Thyroid gland (tissue), 4 donors: ENCODE results near the gene POLR3GL.

Experiments used
- POLR2A ChIP-seq, 2 donors: fragments of 450-650 bp; IDR thresholded peaks; one replicate each; pipeline ENCODE4 v1.6.1; 2017; ENCODE audit warnings: antibody characterized with exemption in 2 of 2, mild to moderate bottlenecking in 2 of 2, moderate library complexity in 1 of 2
- TF ChIP-seq, protein P1 (sequence below), 6 experiments: fragments of 200-600 bp in 3 of 6; fragments of 450-650 bp in 3 of 6; sonication (generic) in 3 of 6; IDR thresholded peaks; one replicate each; pipeline ENCODE4 v1.5.1; 2016 to 2019; ENCODE audit warnings: antibody characterized with exemption in 6 of 6, mild to moderate bottlenecking in 2 of 6, inconsistent platforms in 1 of 6, moderate library complexity in 1 of 6

DNA sequence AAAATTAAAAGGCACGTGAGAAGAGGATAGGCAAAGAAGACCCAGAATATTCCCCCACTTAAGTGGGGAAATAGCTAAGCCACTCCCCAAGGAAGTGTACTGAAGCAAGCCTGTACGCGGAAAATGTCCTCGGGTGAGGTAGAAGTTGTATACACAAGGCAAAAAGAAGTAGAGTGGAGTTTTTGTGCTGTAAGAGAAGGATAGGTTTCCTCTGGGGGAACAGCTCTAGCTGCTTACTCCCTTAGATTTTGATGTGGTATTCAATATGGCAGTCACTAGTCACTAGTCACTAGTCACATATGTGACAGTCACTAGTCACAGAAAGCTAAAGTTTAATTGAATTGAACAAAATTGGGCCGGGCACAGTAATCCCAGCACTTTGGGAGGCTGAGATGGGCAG lies 24.3 kb downstream of the POLR3GL start:
- TF ChIP-seq, protein P1, sequence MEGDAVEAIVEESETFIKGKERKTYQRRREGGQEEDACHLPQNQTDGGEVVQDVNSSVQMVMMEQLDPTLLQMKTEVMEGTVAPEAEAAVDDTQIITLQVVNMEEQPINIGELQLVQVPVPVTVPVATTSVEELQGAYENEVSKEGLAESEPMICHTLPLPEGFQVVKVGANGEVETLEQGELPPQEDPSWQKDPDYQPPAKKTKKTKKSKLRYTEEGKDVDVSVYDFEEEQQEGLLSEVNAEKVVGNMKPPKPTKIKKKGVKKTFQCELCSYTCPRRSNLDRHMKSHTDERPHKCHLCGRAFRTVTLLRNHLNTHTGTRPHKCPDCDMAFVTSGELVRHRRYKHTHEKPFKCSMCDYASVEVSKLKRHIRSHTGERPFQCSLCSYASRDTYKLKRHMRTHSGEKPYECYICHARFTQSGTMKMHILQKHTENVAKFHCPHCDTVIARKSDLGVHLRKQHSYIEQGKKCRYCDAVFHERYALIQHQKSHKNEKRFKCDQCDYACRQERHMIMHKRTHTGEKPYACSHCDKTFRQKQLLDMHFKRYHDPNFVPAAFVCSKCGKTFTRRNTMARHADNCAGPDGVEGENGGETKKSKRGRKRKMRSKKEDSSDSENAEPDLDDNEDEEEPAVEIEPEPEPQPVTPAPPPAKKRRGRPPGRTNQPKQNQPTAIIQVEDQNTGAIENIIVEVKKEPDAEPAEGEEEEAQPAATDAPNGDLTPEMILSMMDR (IDR thresholded peaks at IDR 0.05) = no peak
- no peak for TF ChIP-seq POLR2A (IDR thresholded peaks at IDR 0.05)
